Astrocyte of the cerebellum (primary cell): ENCODE results near the gene SLC22A23.

Experiments
- DNase-seq: peaks from one replicate; pipeline ENCODE4 v3.0.0-alpha.2; 2011; ENCODE audit warnings: low read depth
- H3K4me3 ChIP-seq: 2 replicates; pipeline ENCODE4 v1.5.1; 2011; ENCODE audit warnings: mild to moderate bottlenecking, low read depth, low read length, moderate library complexity
- in situ Hi-C: cut with HindIII; loops from 2 replicates; pipeline ENCODE4 v1.10.0; 2017; ENCODE audit warnings: low sequenced_read_pairs
- TF ChIP-seq, protein P1 (sequence below): IDR thresholded peaks from 2 replicates; pipeline ENCODE4 v1.5.1; 2012; ENCODE audit warnings: low read length, low read depth, moderate library complexity, mild to moderate bottlenecking; ENCODE audit errors: missing control alignments

The SLC22A23 gene

DNA sequence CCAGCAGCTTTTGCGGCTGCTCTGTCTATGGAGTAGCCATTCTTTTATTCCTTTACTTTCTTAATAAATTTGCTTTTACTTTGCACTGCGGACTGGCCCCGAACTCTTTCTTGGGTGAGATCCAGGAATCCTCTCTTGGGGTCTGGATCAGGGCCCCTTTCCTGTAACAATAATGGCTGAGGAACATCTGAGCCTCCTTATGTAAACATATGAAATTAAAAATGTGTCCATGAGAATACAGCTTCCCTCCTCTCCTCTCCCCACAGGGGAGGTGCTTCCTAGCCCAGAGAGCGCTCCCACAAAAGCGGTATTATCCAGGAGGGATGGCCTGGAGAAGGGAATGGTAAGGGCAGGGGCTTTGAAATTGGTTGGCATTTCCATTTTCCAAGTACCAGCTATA lies 117.0 kb downstream of the SLC22A23 start:
- in situ Hi-C loops: loop anchor here (5.0 kb wide), 1 partner anchor 43 kb away; no protein-coding TSS in a partner anchor
- DNase-seq: no peak
- TF ChIP-seq, protein P1, sequence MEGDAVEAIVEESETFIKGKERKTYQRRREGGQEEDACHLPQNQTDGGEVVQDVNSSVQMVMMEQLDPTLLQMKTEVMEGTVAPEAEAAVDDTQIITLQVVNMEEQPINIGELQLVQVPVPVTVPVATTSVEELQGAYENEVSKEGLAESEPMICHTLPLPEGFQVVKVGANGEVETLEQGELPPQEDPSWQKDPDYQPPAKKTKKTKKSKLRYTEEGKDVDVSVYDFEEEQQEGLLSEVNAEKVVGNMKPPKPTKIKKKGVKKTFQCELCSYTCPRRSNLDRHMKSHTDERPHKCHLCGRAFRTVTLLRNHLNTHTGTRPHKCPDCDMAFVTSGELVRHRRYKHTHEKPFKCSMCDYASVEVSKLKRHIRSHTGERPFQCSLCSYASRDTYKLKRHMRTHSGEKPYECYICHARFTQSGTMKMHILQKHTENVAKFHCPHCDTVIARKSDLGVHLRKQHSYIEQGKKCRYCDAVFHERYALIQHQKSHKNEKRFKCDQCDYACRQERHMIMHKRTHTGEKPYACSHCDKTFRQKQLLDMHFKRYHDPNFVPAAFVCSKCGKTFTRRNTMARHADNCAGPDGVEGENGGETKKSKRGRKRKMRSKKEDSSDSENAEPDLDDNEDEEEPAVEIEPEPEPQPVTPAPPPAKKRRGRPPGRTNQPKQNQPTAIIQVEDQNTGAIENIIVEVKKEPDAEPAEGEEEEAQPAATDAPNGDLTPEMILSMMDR: no peak
- no peak overlapping the region for H3K4me3 ChIP-seq

- no peak overlapping the region for H3K4me3 ChIP-seq
- no peak for DNase-seq
- TF ChIP-seq, protein P1: no peak
- in situ Hi-C loops: no loop called here
Measured at GRCh38 chr6:3337521-3338350, 119.1 kb downstream of the SLC22A23 start.

GRCh38 chr6:3336859-3337515 lies 119.9 kb downstream of the SLC22A23 start:
- in situ Hi-C loops: no loop called here
- TF ChIP-seq, protein P1: no peak
- H3K4me3 ChIP-seq: no peak overlapping the region
- DNase-seq: no peak

DNA sequence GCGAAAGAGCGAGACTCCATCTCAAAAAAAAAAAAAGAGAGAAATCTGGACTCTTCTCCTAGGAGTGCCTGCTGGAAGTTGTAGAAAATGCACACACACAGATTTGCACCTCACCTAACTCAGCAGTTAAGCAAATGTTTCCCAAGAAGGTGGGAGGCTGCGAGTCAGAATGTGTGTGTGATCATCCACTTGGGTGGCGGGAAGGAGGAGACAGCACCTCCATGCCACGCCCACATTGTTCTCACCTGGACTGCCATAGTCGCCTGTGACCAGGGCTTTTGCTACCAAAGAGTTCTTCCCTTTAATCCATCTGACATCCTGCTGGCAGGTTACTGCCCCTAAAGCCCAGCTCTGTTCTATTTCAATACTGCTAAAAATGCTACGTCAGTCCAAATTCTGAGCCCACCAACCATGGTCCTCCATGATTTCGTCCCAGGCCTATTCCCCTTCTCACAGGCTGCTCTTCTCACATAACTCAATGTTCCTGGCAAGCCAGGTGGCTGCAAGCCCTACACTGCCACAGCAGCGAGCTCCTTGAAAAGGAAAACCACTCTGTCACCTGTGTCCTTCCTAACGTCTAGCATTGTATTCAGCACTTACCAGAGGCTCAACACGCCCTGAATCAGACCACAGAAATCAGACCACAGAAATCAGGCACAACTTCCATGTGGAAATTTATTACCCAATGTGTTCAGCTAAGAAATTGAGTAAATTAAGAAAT lies 120.6 kb downstream of the SLC22A23 start:
- in situ Hi-C loops: no loop called here
- no peak for DNase-seq
- TF ChIP-seq, protein P1: no peak
- H3K4me3 ChIP-seq: no peak overlapping the region

DNA sequence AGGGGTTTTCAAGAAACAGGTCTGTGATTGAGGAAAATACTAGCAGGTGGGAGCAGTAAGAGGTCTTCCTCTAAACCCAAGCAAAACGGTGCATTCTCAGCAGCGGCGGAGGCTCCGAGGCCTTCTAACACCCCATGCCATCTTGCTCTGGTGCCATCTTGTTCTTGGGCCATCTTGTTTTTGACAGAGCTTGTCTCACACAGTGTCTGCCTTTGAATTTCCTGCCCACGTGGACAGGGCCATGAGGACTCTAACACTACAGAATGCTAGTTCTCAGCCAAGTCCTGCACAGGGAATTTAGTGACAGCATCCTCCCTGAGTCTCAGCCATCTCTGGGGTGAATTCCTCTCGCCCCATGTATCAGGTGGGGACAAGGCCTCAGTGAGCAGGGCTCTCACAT lies 121.7 kb downstream of the SLC22A23 start:
- in situ Hi-C loops: no loop called here
- no peak for DNase-seq

DNA sequence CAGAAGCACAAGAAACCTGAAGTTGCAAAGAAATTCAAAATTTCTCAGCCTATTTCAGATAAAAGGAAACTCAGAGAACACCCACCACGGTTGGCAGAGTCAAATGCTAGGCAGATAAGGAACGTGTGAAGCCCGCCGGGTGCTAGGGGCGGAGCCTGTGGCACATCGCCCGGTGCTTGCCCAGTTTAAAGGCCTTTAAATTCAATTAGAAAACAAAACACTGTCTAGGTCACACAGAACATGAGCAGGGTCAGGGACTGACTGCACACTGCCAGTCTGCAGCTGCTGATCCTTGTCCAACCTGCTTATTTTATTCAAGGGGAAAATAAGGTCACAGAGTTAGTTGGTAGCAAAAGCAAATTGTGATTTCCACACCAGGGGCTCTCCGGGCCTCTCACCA lies 122.3 kb downstream of the SLC22A23 start:
- in situ Hi-C loops: no loop called here
- H3K4me3 ChIP-seq: no peak overlapping the region
- TF ChIP-seq, protein P1: no peak
- no peak for DNase-seq

More for the DNA sequence above, 121.7 kb downstream of the SLC22A23 start:
- H3K4me3 ChIP-seq: no peak overlapping the region
- TF ChIP-seq, protein P1: no peak
